ENCODE results near the gene MYRF. TPM values are rescaled to one million over a fixed set of nuclear protein-coding genes. Genes with fewer than 3 reads are reported as not detected.

Gene MYRF
- total RNA-seq, 1 experiment from 2014 or later = 3.1 TPM

DNA sequence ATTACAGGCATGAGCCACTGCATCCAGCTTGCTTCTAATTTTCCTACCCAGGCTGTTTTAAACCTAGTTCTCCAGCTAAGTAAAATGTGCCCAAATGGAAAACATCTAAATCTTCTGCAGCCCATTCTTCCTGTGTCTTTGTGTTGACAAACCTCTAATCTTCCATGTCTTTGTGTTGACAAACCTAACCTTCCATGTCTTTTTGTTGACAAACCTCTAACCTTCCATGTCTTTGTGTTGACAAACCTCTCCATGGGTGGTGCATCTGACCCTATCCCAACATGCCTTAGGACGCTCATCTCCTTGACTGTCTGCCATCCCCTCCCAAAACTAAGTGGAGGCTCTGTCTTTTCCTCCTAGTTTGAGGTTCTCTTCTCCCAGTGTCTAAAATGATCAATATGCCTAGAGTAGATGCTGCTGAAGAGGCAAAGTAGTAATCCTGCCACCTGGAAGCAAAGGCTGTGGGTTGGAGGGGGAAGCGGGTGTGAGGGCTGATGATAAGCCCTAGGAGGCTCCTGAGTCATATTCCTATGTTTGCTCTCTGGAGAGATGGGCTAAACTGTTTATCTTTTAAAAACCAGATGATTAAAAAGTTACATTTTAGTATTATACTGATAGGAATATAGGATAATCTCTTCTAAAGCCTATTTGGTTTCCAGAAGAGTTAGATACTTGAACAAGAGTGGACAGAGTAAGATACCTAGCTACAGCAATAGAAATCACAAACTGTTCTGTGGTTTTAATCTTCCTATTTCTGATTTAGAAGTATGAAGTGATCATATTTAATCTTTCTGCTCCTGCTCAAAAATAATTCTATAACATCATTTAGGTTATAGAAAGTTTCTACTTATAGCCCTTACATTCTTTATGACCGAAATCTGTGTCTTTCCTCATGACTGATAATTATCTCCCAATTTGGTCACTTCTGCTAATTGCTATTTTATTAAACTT, 48.2 kb downstream of the MYRF start:
- no peaks in the 10 kb centered on the region for H3K9me3 ChIP-seq (replicated peaks)
- no peaks in the 10 kb centered on the region for H3K27me3 ChIP-seq (replicated peaks)
- H3K4me1 ChIP-seq (replicated peaks) = peaks cover 15% of the 10 kb centered on the region
- H3K4me3 ChIP-seq = no peak overlapping the region
- no peak for DNase-seq (ENCODE audit: low read depth in 1 of 2, low spot score in 2 of 2)
- peaks cover 96% of the 10 kb centered on the region for H3K36me3 ChIP-seq
- H3K27ac ChIP-seq = no peak overlapping the region

DNA sequence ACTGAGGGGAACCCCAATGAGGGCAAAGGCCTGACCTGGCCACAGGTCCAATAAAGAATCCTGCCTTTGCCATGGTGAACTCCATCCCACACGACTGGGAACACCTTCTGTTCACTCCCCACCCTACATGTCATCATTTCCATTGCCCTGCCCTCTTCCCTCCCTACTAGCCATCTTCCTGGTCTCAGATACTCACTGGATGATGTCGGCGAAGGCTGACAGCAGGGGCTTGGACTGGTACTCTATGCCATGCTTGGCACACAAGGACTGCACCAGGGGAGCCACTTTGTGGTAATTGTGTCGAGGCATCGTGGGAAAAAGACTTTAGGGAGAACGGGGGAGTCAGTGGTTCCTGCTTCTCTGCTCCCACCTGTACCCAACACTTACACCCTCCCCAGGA, 50.2 kb downstream of the MYRF start:
- H3K9me3 ChIP-seq (replicated peaks) = no peaks in the 10 kb centered on the region
- H3K27ac ChIP-seq = no peak overlapping the region
- DNase-seq (ENCODE audit: low read depth in 1 of 2, low spot score in 2 of 2) = no peak

DNA sequence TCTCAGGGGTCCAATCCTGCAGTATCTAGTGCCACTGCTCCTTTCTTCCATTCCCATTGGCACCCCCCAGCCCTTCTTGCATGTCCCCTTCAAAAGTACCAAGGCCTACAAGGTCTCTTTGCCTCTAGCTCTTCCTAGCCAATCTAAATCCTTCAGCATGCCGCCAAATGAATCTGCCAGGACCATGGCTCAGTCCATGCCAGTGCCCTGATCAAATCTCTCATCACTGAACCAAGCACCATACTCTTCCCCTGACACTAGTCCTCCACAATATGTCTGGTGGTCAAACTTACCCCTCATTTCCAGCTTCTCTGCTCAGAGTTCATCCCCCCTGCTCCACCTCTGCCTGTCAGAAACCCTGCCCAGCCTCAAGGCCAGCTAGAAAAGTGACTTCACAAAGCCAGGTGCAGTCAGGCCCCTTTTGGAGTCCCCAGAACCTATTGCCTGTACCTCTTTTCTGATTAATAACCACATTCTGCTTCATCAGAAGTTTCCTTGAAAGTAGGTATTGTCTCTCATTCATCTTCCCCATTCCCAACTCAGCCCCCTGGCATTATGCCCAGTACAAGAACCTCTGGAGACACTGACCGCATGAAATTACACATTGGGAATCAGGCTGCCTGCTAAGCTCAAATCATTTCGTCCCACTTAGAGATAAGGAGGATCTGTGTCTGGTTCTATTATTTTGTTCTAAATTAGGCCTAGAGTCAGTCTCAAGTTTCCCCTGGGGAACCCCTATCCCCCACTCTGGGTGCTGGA, 51.6 kb downstream of the MYRF start:
- DNase-seq (ENCODE audit: low read depth in 1 of 2, low spot score in 2 of 2) = no peak
- H3K27me3 ChIP-seq (replicated peaks) = no peaks in the 10 kb centered on the region

More for the DNA sequence above, 50.2 kb downstream of the MYRF start:
- no peak overlapping the region for H3K4me3 ChIP-seq
- H3K36me3 ChIP-seq = peaks cover 94% of the 10 kb centered on the region
- no peaks in the 10 kb centered on the region for H3K27me3 ChIP-seq (replicated peaks)
- peaks cover 8% of the 10 kb centered on the region for H3K4me1 ChIP-seq (replicated peaks)

DNA sequence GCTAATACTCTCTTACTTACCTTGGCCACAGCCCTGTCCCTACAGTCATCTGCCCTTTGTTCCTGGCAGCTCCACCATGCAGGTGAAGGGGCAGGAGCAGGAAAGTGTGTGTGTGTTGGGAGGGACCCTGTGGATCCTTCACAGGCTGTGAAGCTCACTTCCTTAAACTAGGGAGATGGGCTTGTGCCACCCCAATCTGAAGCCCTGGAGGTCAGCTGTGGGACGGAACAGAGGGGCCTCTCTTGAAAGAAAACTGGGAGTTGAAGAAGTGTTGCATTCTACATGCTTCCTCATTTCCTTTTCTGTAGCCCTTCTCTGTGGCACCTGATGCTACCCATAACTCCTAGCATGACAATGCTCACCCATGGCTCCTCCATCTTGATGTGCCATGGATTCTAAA, 52.7 kb downstream of the MYRF start:
- Histone ChIP-seq H3K4me1 (replicated peaks) (peaks cover 5% of the 10 kb centered on the region), H3K4me3 (no peak overlapping the region), H3K36me3 (peaks cover 94% of the 10 kb centered on the region), H3K9me3 (replicated peaks) (no peaks in the 10 kb centered on the region), H3K27ac (no peak overlapping the region), H3K27me3 (replicated peaks) (no peaks in the 10 kb centered on the region)
- no peak for DNase-seq (ENCODE audit: low read depth in 1 of 2, low spot score in 2 of 2)

More for the DNA sequence above, 51.6 kb downstream of the MYRF start:
- Histone ChIP-seq H3K9me3 (replicated peaks) (no peaks in the 10 kb centered on the region), H3K4me3 (no peak overlapping the region), H3K27ac (no peak overlapping the region), H3K4me1 (replicated peaks) (peaks cover 6% of the 10 kb centered on the region), H3K36me3 (peaks cover 94% of the 10 kb centered on the region)

DNA sequence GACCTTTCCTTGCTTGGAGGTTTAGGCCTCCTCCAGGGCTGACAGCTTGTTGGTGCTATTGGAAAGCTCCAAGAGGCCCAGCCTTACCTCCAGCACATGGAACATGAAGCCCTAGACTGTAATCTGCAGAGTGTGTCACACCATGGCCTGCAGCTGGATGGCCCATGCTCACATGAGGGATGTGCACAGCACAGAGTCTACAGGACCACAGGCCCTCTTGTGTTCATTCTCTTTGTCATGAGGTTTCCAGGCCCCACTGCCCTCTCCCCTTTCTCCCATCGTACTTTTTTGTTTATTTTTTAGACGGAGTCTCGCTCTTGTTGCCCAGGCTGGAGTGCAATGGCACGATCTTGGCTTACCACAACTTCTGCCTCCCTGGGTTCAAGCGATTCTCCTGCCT, 54.3 kb downstream of the MYRF start:
- Histone ChIP-seq H3K27me3 (replicated peaks) (no peaks in the 10 kb centered on the region), H3K36me3 (peaks cover 96% of the 10 kb centered on the region), H3K9me3 (replicated peaks) (no peaks in the 10 kb centered on the region), H3K27ac (no peak overlapping the region), H3K4me1 (replicated peaks) (no peaks in the 10 kb centered on the region), H3K4me3 (no peak overlapping the region)
- no peak for DNase-seq (ENCODE audit: low read depth in 1 of 2, low spot score in 2 of 2)

DNA sequence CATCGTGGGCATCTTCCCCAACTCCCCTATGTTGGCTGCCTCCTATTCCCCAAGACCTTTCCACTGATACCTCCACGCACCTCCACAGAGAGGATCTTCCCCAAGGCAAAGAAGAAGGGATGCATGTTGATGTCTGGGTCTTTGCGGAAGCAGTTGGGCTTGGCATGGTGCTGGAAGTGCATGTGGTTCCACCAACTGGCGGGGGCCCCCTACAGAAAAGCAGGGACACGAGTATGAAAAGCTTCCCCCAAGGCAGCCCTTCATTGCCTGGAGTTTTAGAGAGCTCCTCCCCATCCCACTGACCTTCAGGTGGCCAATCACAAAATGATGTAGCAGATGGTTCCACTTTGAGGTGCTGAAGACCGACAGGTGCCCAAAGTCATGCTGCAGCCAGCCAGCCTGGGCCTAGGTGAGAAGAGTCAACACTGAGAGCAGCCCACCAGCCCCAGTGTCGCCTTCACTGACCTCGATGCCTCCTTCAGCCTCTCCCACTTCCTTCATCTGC, 58.3 kb downstream of the MYRF start:
- Histone ChIP-seq H3K27me3 (replicated peaks) (no peaks in the 10 kb centered on the region), H3K27ac (no peak overlapping the region), H3K36me3 (peaks cover 79% of the 10 kb centered on the region), H3K4me1 (replicated peaks) (peaks cover 12% of the 10 kb centered on the region), H3K9me3 (replicated peaks) (no peaks in the 10 kb centered on the region), H3K4me3 (no peak overlapping the region)
- DNase-seq (ENCODE audit: low read depth in 1 of 2, low spot score in 2 of 2) = no peak

DNA sequence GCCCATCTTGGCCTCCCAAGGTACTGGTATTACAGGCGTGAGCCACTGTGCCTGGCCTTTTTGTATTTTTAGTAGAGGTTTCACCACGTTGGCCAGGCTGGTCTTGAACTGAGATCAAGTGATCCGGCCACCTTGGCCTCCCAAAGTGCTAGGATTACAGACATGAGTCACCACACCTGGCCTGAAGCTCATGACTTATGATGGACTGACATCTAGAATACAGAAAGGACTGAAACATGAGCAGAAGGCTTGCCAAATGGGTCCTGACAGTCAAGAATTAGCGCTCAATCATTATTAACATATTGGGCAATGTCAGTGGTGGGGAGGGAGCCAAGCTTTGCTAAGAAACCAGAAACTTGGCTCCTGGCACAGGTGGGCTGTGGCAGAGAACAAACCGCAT, 59.4 kb downstream of the MYRF start:
- Histone ChIP-seq H3K36me3 (peaks cover 71% of the 10 kb centered on the region), H3K4me3 (no peak overlapping the region), H3K9me3 (replicated peaks) (no peaks in the 10 kb centered on the region), H3K27ac (no peak overlapping the region), H3K4me1 (replicated peaks) (peaks cover 20% of the 10 kb centered on the region), H3K27me3 (replicated peaks) (no peaks in the 10 kb centered on the region)
- DNase-seq (ENCODE audit: low read depth in 1 of 2, low spot score in 2 of 2) = no peak

DNA sequence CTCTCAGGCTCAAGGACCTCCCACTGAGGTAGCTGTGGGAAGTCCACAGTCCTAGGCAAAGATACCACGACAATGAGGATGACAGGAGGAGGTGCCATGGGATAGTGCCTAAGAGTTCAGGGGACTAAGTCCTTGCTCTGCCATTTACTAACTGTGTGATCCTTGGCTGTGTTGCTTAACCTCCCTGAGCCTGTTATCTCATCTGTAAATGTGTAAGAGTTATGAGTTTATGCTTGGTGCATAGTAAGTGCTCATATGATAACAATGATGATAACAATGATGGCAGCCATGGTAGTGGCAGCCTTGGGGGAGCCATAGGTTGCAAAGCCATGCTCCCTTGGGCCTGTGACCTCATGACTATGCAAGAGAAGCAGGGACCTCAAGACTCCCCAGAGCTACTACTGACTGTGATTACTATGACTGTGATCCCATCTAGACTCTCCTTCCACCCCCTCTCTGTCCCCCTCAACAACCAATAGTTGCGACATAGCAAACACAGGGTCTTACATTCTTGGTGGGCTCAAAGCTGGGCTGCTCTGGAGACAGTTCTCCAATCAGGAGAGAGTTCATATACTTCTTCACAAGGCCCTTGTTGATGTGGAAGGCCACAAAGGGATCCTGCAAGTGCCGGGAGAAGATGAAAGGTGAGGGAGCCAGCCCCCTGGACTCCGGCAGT, 60.4 kb downstream of the MYRF start:
- Histone ChIP-seq H3K4me3 (no peak overlapping the region), H3K4me1 (replicated peaks) (peaks cover 28% of the 10 kb centered on the region), H3K27ac (no peak overlapping the region), H3K27me3 (replicated peaks) (no peaks in the 10 kb centered on the region), H3K36me3 (peaks cover 60% of the 10 kb centered on the region), H3K9me3 (replicated peaks) (no peaks in the 10 kb centered on the region)
- DNase-seq (ENCODE audit: low read depth in 1 of 2, low spot score in 2 of 2) = no peak

DNA sequence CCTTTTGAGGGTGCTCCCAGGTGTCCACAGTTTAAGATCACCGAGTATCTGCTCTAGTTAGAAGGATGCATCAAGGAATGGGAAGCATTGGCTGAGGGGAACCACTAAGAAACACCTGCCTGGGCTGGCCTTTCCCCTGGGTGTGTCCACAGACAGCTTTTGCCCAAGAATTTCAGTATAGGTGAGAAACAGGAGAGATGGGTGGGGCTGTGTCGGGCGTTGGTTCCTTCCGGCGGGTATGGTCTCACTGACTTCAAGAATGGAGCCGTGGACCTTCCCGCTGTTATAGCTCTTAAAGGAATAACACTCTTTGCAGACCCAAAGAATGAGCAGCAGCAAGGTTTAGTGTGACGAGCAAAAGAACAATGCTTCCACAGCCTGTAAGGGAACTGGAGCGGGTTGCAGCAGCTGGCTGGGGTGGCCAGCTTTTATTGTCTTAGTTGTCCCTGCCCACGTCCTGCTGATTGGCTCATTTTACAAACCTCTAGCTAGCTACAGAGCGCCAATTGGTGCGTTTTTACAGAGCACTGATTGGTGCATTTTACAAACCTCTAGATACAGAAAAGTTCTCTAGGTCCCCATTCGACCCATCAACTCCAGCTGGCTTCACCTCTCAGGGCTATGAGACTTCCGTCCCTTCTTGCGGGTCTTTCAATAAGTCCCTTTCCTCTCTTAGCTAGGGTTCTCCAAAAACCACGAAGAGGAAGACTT, 62.0 kb downstream of the MYRF start:
- peaks cover 28% of the 10 kb centered on the region for H3K4me1 ChIP-seq (replicated peaks)
- H3K27me3 ChIP-seq (replicated peaks) = no peaks in the 10 kb centered on the region
- DNase-seq (ENCODE audit: low read depth in 1 of 2, low spot score in 2 of 2) = no peak
- H3K36me3 ChIP-seq = peaks cover 46% of the 10 kb centered on the region
- peak overlapping the region; percentile 57 for H3K27ac ChIP-seq
- H3K4me3 ChIP-seq = peak overlapping the region; percentile 59
- no peaks in the 10 kb centered on the region for H3K9me3 ChIP-seq (replicated peaks)

DNA sequence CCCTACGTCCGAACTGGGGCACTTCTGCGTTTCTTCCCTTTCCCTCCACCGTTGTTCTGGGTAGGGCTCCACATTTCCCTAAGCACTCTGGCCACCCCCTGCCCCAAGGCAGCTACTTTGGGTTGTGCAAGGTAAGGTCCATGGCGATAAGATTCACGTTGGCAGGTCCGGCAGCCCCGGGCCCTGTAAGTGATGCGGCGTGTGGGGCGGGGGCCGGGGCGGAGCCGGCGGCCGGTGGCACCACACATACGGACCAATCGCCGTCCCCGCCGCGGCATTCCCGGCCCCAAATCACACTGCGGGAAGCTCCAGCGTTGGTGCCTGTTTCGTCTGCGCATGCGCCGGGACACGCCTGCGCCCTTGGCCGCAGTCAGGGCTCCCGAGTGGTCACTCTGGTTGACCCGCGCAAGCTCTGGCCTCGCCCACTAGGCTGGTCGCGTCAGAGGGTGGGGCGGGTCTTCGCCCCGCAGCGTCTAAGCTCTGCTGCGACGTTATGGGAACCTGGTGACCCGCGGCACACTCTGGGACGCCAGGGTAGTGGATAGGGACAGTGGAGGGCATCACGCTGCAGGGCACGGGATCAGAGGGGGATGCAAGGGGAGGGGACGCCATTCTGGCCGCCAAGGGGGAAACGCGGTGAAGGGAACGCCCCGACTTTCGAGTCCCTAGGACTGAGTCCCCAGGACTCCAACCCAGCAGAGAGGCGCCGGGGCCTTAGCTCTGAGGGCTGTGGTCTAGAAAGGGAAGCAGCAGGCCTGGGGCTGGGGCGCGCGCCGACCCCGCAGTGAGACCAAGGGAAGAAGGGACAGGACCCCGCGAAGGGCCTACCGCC, 62.7 kb downstream of the MYRF start:
- Histone ChIP-seq H3K9me3 (replicated peaks) (no peaks in the 10 kb centered on the region), H3K4me1 (replicated peaks) (peaks cover 28% of the 10 kb centered on the region), H3K36me3 (peaks cover 39% of the 10 kb centered on the region), H3K27ac (peak overlapping the region; percentile 73), H3K27me3 (replicated peaks) (no peaks in the 10 kb centered on the region), H3K4me3 (peak overlapping the region; percentile 59)
- DNase-seq (ENCODE audit: low read depth in 1 of 2, low spot score in 2 of 2) = peak; percentile 93 to 99

DNA sequence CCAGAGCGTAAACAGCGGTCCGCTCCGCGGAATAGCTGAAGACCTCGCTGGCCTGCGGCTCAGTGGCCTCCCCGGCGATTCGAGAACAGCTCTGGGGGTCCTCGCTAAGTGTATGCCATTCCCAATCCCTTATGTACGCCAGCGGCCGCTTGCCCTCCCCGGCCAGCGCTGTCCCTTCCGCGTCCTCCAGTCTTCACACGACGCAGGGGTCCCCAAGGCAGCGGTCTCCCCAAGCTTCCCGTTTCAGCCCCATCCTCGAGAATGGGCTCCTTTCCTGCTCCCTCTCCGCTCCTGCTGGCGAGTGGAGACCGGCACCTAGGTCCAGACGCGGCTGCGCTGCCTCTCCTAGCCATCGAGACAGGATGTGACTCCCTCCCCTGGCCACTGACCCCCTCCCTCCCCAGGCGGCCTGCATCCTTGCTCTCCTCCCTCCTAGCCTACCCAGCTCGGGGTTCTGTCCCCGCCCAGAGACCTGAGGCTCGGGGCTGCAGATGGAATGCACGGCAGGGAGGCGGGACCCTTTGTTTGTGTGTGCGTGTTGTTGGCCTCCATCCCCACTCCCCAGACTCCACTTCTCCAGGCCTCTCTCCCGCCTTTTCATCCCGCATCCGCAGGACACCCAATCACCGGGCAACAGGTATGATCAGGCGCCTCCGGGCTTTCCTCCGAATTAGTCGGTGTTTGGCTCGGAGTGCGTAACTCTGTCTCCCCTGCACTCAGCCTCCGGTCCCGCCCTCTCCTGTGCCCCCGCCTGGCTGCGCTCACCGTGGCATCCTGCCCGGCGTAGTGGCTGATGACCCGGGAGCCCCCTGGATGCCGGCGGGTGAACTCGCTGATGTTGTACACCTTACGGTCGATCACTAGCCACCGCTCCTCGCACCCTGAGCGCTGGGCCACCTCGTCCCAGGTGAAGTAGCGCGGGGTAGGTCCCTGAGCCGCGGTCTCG, 63.6 kb downstream of the MYRF start:
- no peaks in the 10 kb centered on the region for H3K27me3 ChIP-seq (replicated peaks)
- peaks cover 28% of the 10 kb centered on the region for H3K4me1 ChIP-seq (replicated peaks)
- DNase-seq (ENCODE audit: low read depth in 1 of 2, low spot score in 2 of 2) = peak; percentile 82 to 92
- H3K27ac ChIP-seq = peak overlapping the region; percentile 73
- H3K9me3 ChIP-seq (replicated peaks) = no peaks in the 10 kb centered on the region
- H3K4me3 ChIP-seq = peak overlapping the region; percentile 59
- H3K36me3 ChIP-seq = peaks cover 30% of the 10 kb centered on the region
